Measurements from ENCODE around the gene CDYL2.

DNA sequence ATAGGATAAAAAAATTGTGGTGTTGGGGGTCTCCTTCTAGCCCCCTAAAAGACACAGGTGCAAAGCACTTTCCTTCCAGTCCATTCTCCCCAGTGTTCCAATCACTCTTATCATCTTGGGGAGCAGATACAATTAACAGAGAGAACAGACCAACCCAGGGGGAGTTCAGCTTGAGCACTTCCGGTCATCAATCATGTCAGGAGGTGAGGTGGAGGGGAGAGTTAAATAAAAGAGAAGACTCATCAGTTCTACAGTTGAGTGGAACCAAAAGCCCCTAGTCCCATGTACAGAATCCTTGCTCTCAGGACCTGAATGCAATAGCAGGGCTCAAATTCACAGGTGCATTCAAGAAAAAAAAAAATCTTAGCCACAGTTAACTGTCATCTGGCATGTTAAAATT is 141.3 kb downstream of the CDYL2 start:
- TF ChIP-seq EZH2phosphoT487 (IDR thresholded peaks at IDR 0.05; ENCODE audit: insufficient read depth, low read depth) (no peak), EZH2 (IDR thresholded peaks at IDR 0.05; ENCODE audit: insufficient read depth, poor library complexity, severe bottlenecking) (no peak)
